Nephron progenitor cell (in vitro differentiated cells): ENCODE measurements around the gene DLG1.

Experiments
- DNase-seq: peaks from one replicate; pipeline ENCODE4 v3.0.0; 2021
- H3K27ac Mint-ChIP-seq: 2 replicates; pipeline ENCODE4 v1.8.0; 2021; ENCODE audit warnings: mild to moderate bottlenecking, moderate library complexity, mixed read lengths
- H3K27me3 Mint-ChIP-seq: 2 replicates; pipeline ENCODE4 v1.8.0; 2021; ENCODE audit warnings: mild to moderate bottlenecking, low read depth, mixed read lengths; ENCODE audit not compliant: poor library complexity
- H3K36me3 Mint-ChIP-seq: 2 replicates; pipeline ENCODE4 v1.8.0; 2021; ENCODE audit warnings: low read depth, mixed read lengths
- H3K4me1 Mint-ChIP-seq: 2 replicates; pipeline ENCODE4 v1.8.0; 2021; ENCODE audit warnings: mixed read lengths
- H3K4me3 Mint-ChIP-seq: 2 replicates; pipeline ENCODE4 v1.8.0; 2021; ENCODE audit warnings: mild to moderate bottlenecking, moderate library complexity, mixed read lengths
- H3K9me3 Mint-ChIP-seq: 2 replicates; pipeline ENCODE4 v1.8.0; 2021; ENCODE audit warnings: mild to moderate bottlenecking, moderate library complexity, mixed read lengths
- TF ChIP-seq, protein P1 (sequence below): fragments of 200-600 bp; sonication (generic); IDR thresholded peaks from 2 replicates; pipeline ENCODE4 v1.5.0; 2021; ENCODE audit warnings: antibody characterized with exemption

The DLG1 gene

GRCh38 chr3:197010556-197011351 lies 287.7 kb downstream of the DLG1 start:
- Mint-ChIP-seq H3K4me1 (peaks cover 5% of the 10 kb centered on the region), H3K9me3 (no peaks in the 10 kb centered on the region), H3K27ac (no peak overlapping the region), H3K4me3 (no peak overlapping the region), H3K36me3 (no peaks in the 10 kb centered on the region), H3K27me3 (peaks cover 2% of the 10 kb centered on the region)
- no peak for DNase-seq
- TF ChIP-seq, protein P1, sequence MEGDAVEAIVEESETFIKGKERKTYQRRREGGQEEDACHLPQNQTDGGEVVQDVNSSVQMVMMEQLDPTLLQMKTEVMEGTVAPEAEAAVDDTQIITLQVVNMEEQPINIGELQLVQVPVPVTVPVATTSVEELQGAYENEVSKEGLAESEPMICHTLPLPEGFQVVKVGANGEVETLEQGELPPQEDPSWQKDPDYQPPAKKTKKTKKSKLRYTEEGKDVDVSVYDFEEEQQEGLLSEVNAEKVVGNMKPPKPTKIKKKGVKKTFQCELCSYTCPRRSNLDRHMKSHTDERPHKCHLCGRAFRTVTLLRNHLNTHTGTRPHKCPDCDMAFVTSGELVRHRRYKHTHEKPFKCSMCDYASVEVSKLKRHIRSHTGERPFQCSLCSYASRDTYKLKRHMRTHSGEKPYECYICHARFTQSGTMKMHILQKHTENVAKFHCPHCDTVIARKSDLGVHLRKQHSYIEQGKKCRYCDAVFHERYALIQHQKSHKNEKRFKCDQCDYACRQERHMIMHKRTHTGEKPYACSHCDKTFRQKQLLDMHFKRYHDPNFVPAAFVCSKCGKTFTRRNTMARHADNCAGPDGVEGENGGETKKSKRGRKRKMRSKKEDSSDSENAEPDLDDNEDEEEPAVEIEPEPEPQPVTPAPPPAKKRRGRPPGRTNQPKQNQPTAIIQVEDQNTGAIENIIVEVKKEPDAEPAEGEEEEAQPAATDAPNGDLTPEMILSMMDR, result no peak

GRCh38 chr3:197009532-197010019 lies 288.8 kb downstream of the DLG1 start:
- H3K36me3 Mint-ChIP-seq, result peaks cover 11% of the 10 kb centered on the region
- H3K27me3 Mint-ChIP-seq, result peaks cover 12% of the 10 kb centered on the region
- no peak overlapping the region for H3K4me3 Mint-ChIP-seq
- no peak for DNase-seq
- no peak overlapping the region for H3K27ac Mint-ChIP-seq
- H3K4me1 Mint-ChIP-seq, result peaks cover 13% of the 10 kb centered on the region
- H3K9me3 Mint-ChIP-seq, result no peaks in the 10 kb centered on the region
- TF ChIP-seq, protein P1, result no peak

DNA sequence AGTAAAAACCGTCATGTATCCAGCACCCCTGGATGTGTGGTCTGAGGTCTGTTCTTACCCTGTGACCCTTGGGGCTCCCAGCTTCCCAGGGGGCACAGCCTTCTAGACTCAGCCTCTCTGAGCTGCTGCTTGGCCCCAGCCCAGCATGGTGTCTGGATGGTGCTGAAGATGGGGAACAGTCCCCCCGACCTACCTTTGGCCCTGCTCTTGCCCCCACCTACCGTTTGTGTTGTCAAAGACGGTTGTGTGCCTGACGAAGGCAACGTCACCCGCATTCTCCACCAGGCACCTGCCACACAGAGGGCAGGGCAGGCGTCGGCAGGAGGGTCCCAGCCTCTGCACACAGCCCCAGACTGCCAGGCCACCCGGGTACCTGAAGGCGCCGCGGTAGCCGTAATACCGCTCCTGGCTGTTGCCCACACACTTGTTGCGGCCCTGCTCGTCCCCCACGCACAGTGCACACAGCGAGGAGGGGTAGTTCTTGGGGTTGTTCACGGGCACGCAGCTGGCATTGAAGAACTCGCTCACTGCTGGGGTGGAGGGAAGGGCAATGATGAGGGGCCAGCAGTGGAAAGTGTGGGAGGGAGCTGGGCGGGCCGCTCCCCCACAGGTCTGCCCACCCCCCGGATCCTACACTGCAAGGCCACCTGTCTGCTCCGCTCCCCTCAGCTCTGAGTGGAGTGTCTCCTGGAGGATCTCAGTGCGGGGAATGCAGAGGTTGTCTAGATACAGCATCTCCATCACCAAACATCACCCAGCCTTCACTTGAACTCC lies 289.8 kb downstream of the DLG1 start:
- no peak overlapping the region for H3K4me3 Mint-ChIP-seq
- DNase-seq, result no peak
- H3K27me3 Mint-ChIP-seq, result peaks cover 21% of the 10 kb centered on the region
- H3K9me3 Mint-ChIP-seq, result no peaks in the 10 kb centered on the region
- peaks cover 11% of the 10 kb centered on the region for H3K36me3 Mint-ChIP-seq
- H3K27ac Mint-ChIP-seq, result no peak overlapping the region
- peaks cover 21% of the 10 kb centered on the region for H3K4me1 Mint-ChIP-seq
- TF ChIP-seq, protein P1, result no peak

- no peak overlapping the region for H3K4me3 Mint-ChIP-seq
- TF ChIP-seq, protein P1, result no peak
- peaks cover 21% of the 10 kb centered on the region for H3K27me3 Mint-ChIP-seq
- peaks cover 21% of the 10 kb centered on the region for H3K4me1 Mint-ChIP-seq
- H3K9me3 Mint-ChIP-seq, result no peaks in the 10 kb centered on the region
- no peak overlapping the region for H3K27ac Mint-ChIP-seq
- DNase-seq, result no peak
- peaks cover 11% of the 10 kb centered on the region for H3K36me3 Mint-ChIP-seq
Measured at GRCh38 chr3:197007953-197008352, 290.5 kb downstream of the DLG1 start.

DNA sequence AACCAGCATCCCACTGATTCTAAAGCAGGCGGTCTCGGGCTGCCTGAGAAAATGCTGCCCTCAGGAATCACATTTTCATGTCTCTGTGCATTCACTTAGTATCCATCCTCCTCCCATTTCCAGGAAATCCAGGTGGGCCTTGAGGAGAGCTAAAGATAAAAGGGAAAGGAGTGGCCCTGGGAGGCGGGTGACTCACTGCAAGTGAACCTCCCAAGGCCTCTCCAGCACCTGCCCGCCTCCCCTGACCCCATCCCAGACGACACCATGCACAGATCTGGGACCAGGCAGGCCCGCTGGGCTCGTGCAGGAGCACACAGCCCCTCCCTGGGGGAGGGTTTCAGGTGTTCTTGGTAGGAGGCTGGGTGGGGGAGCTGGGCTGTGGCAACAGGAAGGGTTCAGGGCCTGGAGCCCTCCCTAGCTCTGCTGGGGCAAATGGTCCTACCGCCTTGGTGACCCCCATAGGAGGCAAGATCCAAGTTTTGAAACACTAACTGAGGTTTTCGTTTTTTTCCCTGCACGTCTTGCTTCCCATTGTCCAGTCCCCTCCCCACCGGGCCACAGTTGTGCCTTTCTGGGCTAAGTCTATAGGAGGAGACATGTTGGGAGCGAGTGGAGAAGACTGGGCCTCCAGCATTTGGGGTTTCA lies 291.0 kb downstream of the DLG1 start:
- Mint-ChIP-seq H3K4me3 (no peak overlapping the region), H3K27ac (no peak overlapping the region), H3K36me3 (peaks cover 11% of the 10 kb centered on the region), H3K9me3 (no peaks in the 10 kb centered on the region), H3K4me1 (peaks cover 21% of the 10 kb centered on the region), H3K27me3 (peaks cover 21% of the 10 kb centered on the region)
- DNase-seq, result no peak
- TF ChIP-seq, protein P1, result no peak
